Embryonic facial prominence (tissue), 1 donor: ENCODE results near the gene PHC1.
"Not testable (repeated sequence)": the region's sequence is repeated elsewhere in the genome, so short reads cannot be mapped to it uniquely, and the experiment has no call there.

Experiments
- DNase-seq: peaks from one replicate; pipeline ENCODE4 v3.0.0-alpha.2; 2016; ENCODE audit errors: extremely low spot score

PHC1 gene

GRCh38 chr12:8911606-8912268 lies 2.6 kb upstream of the PHC1 start:
- no peak for DNase-seq

- no peak for DNase-seq
Measured at GRCh38 chr12:8912914-8913313, 1.4 kb upstream of the PHC1 start.

- DNase-seq = no peak
Measured at GRCh38 chr12:8913702-8914032, 642 bp upstream of the PHC1 start.

GRCh38 chr12:8914716-8915526 lies 612 bp downstream of the PHC1 start:
- no peak for DNase-seq

- no peak for DNase-seq
Measured at GRCh38 chr12:8916154-8916553, 1.8 kb downstream of the PHC1 start.

- no peak for DNase-seq
Measured at GRCh38 chr12:8917031-8917430, 2.7 kb downstream of the PHC1 start.

GRCh38 chr12:8917751-8918150 lies 3.4 kb downstream of the PHC1 start:
- no peak for DNase-seq

GRCh38 chr12:8919643-8920042 lies 5.3 kb downstream of the PHC1 start:
- DNase-seq = not testable (repeated sequence)

- DNase-seq = no peak
Measured at GRCh38 chr12:8922544-8922943, 8.2 kb downstream of the PHC1 start.

GRCh38 chr12:8930655-8931323 lies 16.5 kb downstream of the PHC1 start:
- DNase-seq = not testable (repeated sequence)

- DNase-seq = not testable (repeated sequence)
Measured at GRCh38 chr12:8932464-8932863, 18.2 kb downstream of the PHC1 start.

- DNase-seq = not testable (repeated sequence)
Measured at GRCh38 chr12:8934080-8934479, 19.8 kb downstream of the PHC1 start.

GRCh38 chr12:8936735-8937134 lies 22.4 kb downstream of the PHC1 start:
- no peak for DNase-seq

GRCh38 chr12:8937842-8938442 lies 23.6 kb downstream of the PHC1 start:
- DNase-seq = not testable (repeated sequence)

GRCh38 chr12:8941691-8942478 lies 27.6 kb downstream of the PHC1 start:
- DNase-seq = no peak

GRCh38 chr12:8943565-8944186 lies 29.4 kb downstream of the PHC1 start:
- DNase-seq = no peak

- DNase-seq = no peak
Measured at GRCh38 chr12:8946733-8947132, 32.4 kb downstream of the PHC1 start.

GRCh38 chr12:8947737-8948136 lies 33.4 kb downstream of the PHC1 start:
- DNase-seq = no peak

- no peak for DNase-seq
Measured at GRCh38 chr12:8948701-8949341, 34.5 kb downstream of the PHC1 start.

GRCh38 chr12:8949342-8950220 lies 35.3 kb downstream of the PHC1 start, which contains the start of gene M6PR:
M6PR (minus strand) TSS chr12:8949645; CDS start chr12:8946404, 3,241 bp downstream.
- peak; percentile 94 for DNase-seq
